ENCODE results near the gene ABCA8.

ABCA8 gene

GRCh38 chr17:68868708-68869107 lies 86.5 kb downstream of the ABCA8 start:
- H3K36me3 ChIP-seq (ENCODE audit: control insufficient read depth in 2 of 2, insufficient read depth in 1 of 2, low read length in 2 of 2) = no peaks in the 10 kb centered on the region
- ChIA-PET POLR2A (no interaction called here), CTCF (no interaction called here)
- no peak overlapping the region for H3K4me3 ChIP-seq (ENCODE audit: low read depth, low read length)
- no peak overlapping the region for H3K27ac ChIP-seq (ENCODE audit: extremely low read depth, low read depth, low read length)
- TF ChIP-seq ZNF747 (tag by site-specific recombination; IDR thresholded peaks at IDR 0.05) (no peak), ZSCAN23 (tag by site-specific recombination; IDR thresholded peaks at IDR 0.05) (no peak), ATF2 (tag by site-specific recombination; IDR thresholded peaks at IDR 0.05; ENCODE audit: low read depth) (no peak), EGR2 (tag by site-specific recombination; IDR thresholded peaks at IDR 0.05; ENCODE audit: low read depth) (no peak), ZFP69B (tag by site-specific recombination; IDR thresholded peaks at IDR 0.05) (no peak), CTCF (tag by site-specific recombination; IDR thresholded peaks at IDR 0.05) (no peak), ZNF426 (tag by site-specific recombination; IDR thresholded peaks at IDR 0.05) (no peak), KLF8 (tag by site-specific recombination; IDR thresholded peaks at IDR 0.05) (no peak), ZNF677 (tag by site-specific recombination; IDR thresholded peaks at IDR 0.05) (no peak), ZNF624 (tag by site-specific recombination; IDR thresholded peaks at IDR 0.05) (no peak), ZNF837 (tag by site-specific recombination; IDR thresholded peaks at IDR 0.05) (no peak), ZNF544 (tag by site-specific recombination; IDR thresholded peaks at IDR 0.05) (no peak), ZNF174 (tag by site-specific recombination; IDR thresholded peaks at IDR 0.05) (no peak), ZNF221 (tag by site-specific recombination; IDR thresholded peaks at IDR 0.05; ENCODE audit: borderline replicate concordance) (no peak), REPIN1 (tag by site-specific recombination; IDR thresholded peaks at IDR 0.05; ENCODE audit: low read depth) (no peak), ZFP41 (tag by site-specific recombination; IDR thresholded peaks at IDR 0.05; ENCODE audit: borderline replicate concordance) (no peak)
- H3K9me3 ChIP-seq (ENCODE audit: control insufficient read depth, insufficient read depth, low read depth, low read length) = no peaks in the 10 kb centered on the region
- no peaks in the 10 kb centered on the region for H3K4me1 ChIP-seq (ENCODE audit: control insufficient read depth, insufficient read depth, low read length)

- Histone ChIP-seq H3K4me3 (ENCODE audit: low read depth, low read length) (no peak overlapping the region), H3K36me3 (ENCODE audit: control insufficient read depth in 2 of 2, insufficient read depth in 1 of 2, low read length in 2 of 2) (no peaks in the 10 kb centered on the region), H3K27ac (ENCODE audit: extremely low read depth, low read depth, low read length) (no peak overlapping the region), H3K9me3 (ENCODE audit: control insufficient read depth, insufficient read depth, low read depth, low read length) (no peaks in the 10 kb centered on the region), H3K4me1 (ENCODE audit: control insufficient read depth, insufficient read depth, low read length) (no peaks in the 10 kb centered on the region)
- POLR2A ChIA-PET = no interaction called here
- CTCF ChIA-PET = interaction anchor here (0.6 kb wide), 1 partner anchor 45 kb away, joined by 3 read pairs; no protein-coding TSS in a partner anchor
- no peak for TF ChIP-seq IKZF3 (tag by site-specific recombination; IDR thresholded peaks at IDR 0.05)
- TF ChIP-seq ZFP3 (tag by site-specific recombination; IDR thresholded peaks at IDR 0.05; ENCODE audit: low read depth) = no peak
- TF ChIP-seq ZNF266 (tag by site-specific recombination; IDR thresholded peaks at IDR 0.05; ENCODE audit: low read depth) = no peak
- no peak for TF ChIP-seq ZNF654 (tag by site-specific recombination; IDR thresholded peaks at IDR 0.05; ENCODE audit: low read depth)
- TF ChIP-seq ZNF776 (tag by site-specific recombination; IDR thresholded peaks at IDR 0.05; ENCODE audit: borderline replicate concordance) = no peak
- TF ChIP-seq ZNF23 (tag by site-specific recombination; IDR thresholded peaks at IDR 0.05; ENCODE audit: borderline replicate concordance) = no peak
- TF ChIP-seq HIC1 (tag by site-specific recombination; IDR thresholded peaks at IDR 0.05) = no peak
- TF ChIP-seq ZNF48 (tag by site-specific recombination; IDR thresholded peaks at IDR 0.05) = no peak
- TF ChIP-seq ZBTB17 (tag by site-specific recombination; IDR thresholded peaks at IDR 0.05) = no peak
Observed at GRCh38 chr17:68867759-68868516, 87.3 kb downstream of the ABCA8 start.

Measured in HEK293 (cell line).